GM23338 (cell line): Measurements from ENCODE around the gene ACAD9. TPM values are rescaled to one million over a fixed set of nuclear protein-coding genes. Genes with fewer than 3 reads are reported as not detected.

Experiments
- ATAC-seq: fragments of 200-7000 bp; cut with Tn5 transposase; 3 replicates; pipeline ENCODE4 v1.9.1; 2020
- DNase-seq: peaks from one replicate; pipeline ENCODE4 v3.0.0-alpha.2; 2015; ENCODE audit warnings: low spot score
- H2AFZ ChIP-seq: fragments of 200-600 bp; sonication (generic); 2 replicates; pipeline ENCODE4 v1.8.0; 2016; ENCODE audit warnings: antibody characterized with exemption, mild to moderate bottlenecking, moderate library complexity
- H3F3A ChIP-seq: fragments of 200-600 bp; sonication (generic); replicated peaks from 2 replicates; pipeline ENCODE4 v1.8.0; 2017; ENCODE audit warnings: antibody characterized with exemption, mixed run types, low read depth
- H3K27ac ChIP-seq: fragments of 200-600 bp; sonication (generic); 2 replicates; pipeline ENCODE4 v1.6.1; 2016; ENCODE audit warnings: low read depth
- H3K27me3 ChIP-seq: fragments of 200-600 bp; sonication (generic); 2 replicates; pipeline ENCODE4 v1.8.0; 2016; ENCODE audit warnings: mild to moderate bottlenecking, mixed run types, moderate library complexity; ENCODE audit not compliant: insufficient read depth
- H3K36me3 ChIP-seq: fragments of 200-600 bp; sonication (generic); 2 replicates; pipeline ENCODE4 v1.8.0; 2016; ENCODE audit warnings: mild to moderate bottlenecking; ENCODE audit not compliant: insufficient read depth
- H3K4me1 ChIP-seq: fragments of 200-600 bp; sonication (generic); 2 replicates; pipeline ENCODE4 v1.8.0; 2016; ENCODE audit warnings: mild to moderate bottlenecking, moderate library complexity; ENCODE audit not compliant: insufficient read depth
- H3K4me2 ChIP-seq: fragments of 200-600 bp; sonication (generic); 2 replicates; pipeline ENCODE4 v1.7.1; 2017; ENCODE audit warnings: mixed run types
- H3K4me3 ChIP-seq: fragments of 200-600 bp; sonication (generic); 2 replicates; pipeline ENCODE4 v1.6.1; 2016; ENCODE audit warnings: mixed run types
- H3K79me2 ChIP-seq: fragments of 200-600 bp; sonication (generic); replicated peaks from 2 replicates; pipeline ENCODE4 v1.8.0; 2017; ENCODE audit warnings: mild to moderate bottlenecking; ENCODE audit not compliant: insufficient read depth
- H3K9me2 ChIP-seq: fragments of 200-600 bp; sonication (generic); 2 replicates; pipeline ENCODE4 v1.8.0; 2017; ENCODE audit not compliant: insufficient read depth
- H4K20me1 ChIP-seq: fragments of 200-600 bp; sonication (generic); replicated peaks from 2 replicates; pipeline ENCODE4 v1.8.0; 2017; ENCODE audit warnings: mild to moderate bottlenecking; ENCODE audit not compliant: insufficient read depth
- H3K27ac Mint-ChIP-seq: 2 replicates; pipeline ENCODE4 v1.8.0; 2020; ENCODE audit warnings: inconsistent platforms, mild to moderate bottlenecking, moderate library complexity, mixed read lengths
- H3K27me3 Mint-ChIP-seq: 3 replicates; pipeline ENCODE4 v1.8.0; 2022; ENCODE audit warnings: low read depth, mild to moderate bottlenecking, moderate library complexity, mixed read lengths, inconsistent platforms; ENCODE audit not compliant: insufficient read depth, poor library complexity
- H3K36me3 Mint-ChIP-seq: 3 replicates; pipeline ENCODE4 v1.8.0; 2021; ENCODE audit warnings: low read depth, mild to moderate bottlenecking, inconsistent platforms, moderate library complexity, mixed read lengths
- H3K4me1 Mint-ChIP-seq: 3 replicates; pipeline ENCODE4 v1.8.0; 2020; ENCODE audit warnings: mild to moderate bottlenecking, inconsistent platforms, mixed read lengths
- H3K4me3 Mint-ChIP-seq: 3 replicates; pipeline ENCODE4 v1.8.0; 2021; ENCODE audit warnings: moderate library complexity, mild to moderate bottlenecking, inconsistent platforms, mixed read lengths
- H3K9me3 Mint-ChIP-seq: 3 replicates; pipeline ENCODE4 v1.8.0; 2020; ENCODE audit warnings: moderate library complexity, mild to moderate bottlenecking, inconsistent platforms, mixed read lengths
- CREB1 ChIP-seq: fragments of 250-450 bp; sonication (Bioruptor Pico); IDR thresholded peaks from 2 replicates; pipeline ENCODE4 v1.5.0; 2020; ENCODE audit warnings: low read depth, mild to moderate bottlenecking, moderate library complexity
- CTCF ChIP-seq, 2 experiments: fragments of 200-600 bp in 1 of 2; sonication (generic) in 1 of 2; conservative IDR thresholded peaks; 2 replicates each; pipeline versions ENCODE4 v1.5.1 to v1.6.1; 2016 to 2017; ENCODE audit warnings: antibody characterized with exemption in 2 of 2, low read depth in 2 of 2, mild to moderate bottlenecking in 2 of 2, moderate library complexity in 1 of 2
- ETS1 ChIP-seq: IDR thresholded peaks from 2 replicates; pipeline ENCODE4 v1.6.1; 2016; ENCODE audit warnings: antibody characterized with exemption
- EZH2 ChIP-seq: fragments of 200-600 bp; sonication (generic); IDR thresholded peaks from one replicate; pipeline ENCODE4 v1.8.0; 2017; ENCODE audit warnings: antibody characterized with exemption, mild to moderate bottlenecking, low read depth; ENCODE audit not compliant: unreplicated experiment
- EZH2phosphoT487 ChIP-seq: fragments of 200-600 bp; sonication (generic); IDR thresholded peaks from one replicate; pipeline ENCODE4 v1.8.1; 2018; ENCODE audit warnings: antibody characterized with exemption; ENCODE audit not compliant: unreplicated experiment
- JUNB ChIP-seq: IDR thresholded peaks from one replicate; pipeline ENCODE4 v1.6.1; 2016; ENCODE audit warnings: antibody characterized with exemption; ENCODE audit not compliant: unreplicated experiment
- NANOG ChIP-seq: IDR thresholded peaks from 2 replicates; pipeline ENCODE4 v1.6.1; 2016; ENCODE audit warnings: antibody characterized with exemption, borderline replicate concordance
- POLR2AphosphoS5 ChIP-seq: IDR thresholded peaks from 2 replicates; pipeline ENCODE4 v1.6.1; 2016; ENCODE audit warnings: antibody characterized with exemption, low read depth
- REST ChIP-seq: IDR thresholded peaks from one replicate; pipeline ENCODE4 v1.6.1; 2018; ENCODE audit warnings: antibody characterized with exemption; ENCODE audit not compliant: unreplicated experiment
- STAT1 ChIP-seq: IDR thresholded peaks from one replicate; pipeline ENCODE4 v1.6.1; 2016; ENCODE audit warnings: antibody characterized with exemption; ENCODE audit not compliant: unreplicated experiment
- ZNF114 ChIP-seq: fragments of 250-450 bp; sonication (Bioruptor Pico); IDR thresholded peaks from 2 replicates; pipeline ENCODE4 v1.5.0; 2020; ENCODE audit warnings: mild to moderate bottlenecking, moderate library complexity
- ZNF331 ChIP-seq: fragments of 250-450 bp; sonication (Bioruptor Pico); IDR thresholded peaks from 2 replicates; pipeline ENCODE4 v1.5.0; 2020; ENCODE audit warnings: low read depth, mild to moderate bottlenecking, moderate library complexity
- ZNF462 ChIP-seq: fragments of 250-450 bp; sonication (Bioruptor Pico); IDR thresholded peaks from 2 replicates; pipeline ENCODE4 v1.5.0; 2020; ENCODE audit warnings: mild to moderate bottlenecking, moderate library complexity
- polyA plus RNA-seq: library from polyadenylated mRNA; unstranded; fragments of >200 nt; fragmentation: Nextera tagmentation; extraction: Ambion mirVana; gene quantifications from 2 replicates; pipeline ENCODE4 v1.2.1, GENCODE V29; 2016
- total RNA-seq: library from RNA; depleted of rRNA; stranded (reverse); fragments of >200 nt; shearing (Covaris generic); gene quantifications from 2 replicates; pipeline ENCODE4 v1.2.3, GENCODE V29; 2014

ACAD9 gene
- total and polyA plus RNA-seq, 2 experiments from 2014 or later: 21.2 to 36.4 TPM

GRCh38 chr3:128854475-128854874, 24.9 kb upstream of the ACAD9 start:
- no peak for ATAC-seq
- no peak for TF ChIP-seq EZH2phosphoT487
- no peak for TF ChIP-seq ZNF114 (CRISPR knock-in tag)
- no peak for TF ChIP-seq REST
- TF ChIP-seq ZNF331 (CRISPR knock-in tag): no peak
- no peak for TF ChIP-seq EZH2
- TF ChIP-seq NANOG: no peak
- TF ChIP-seq CTCF (conservative IDR thresholded peaks at IDR 0.05; ENCODE audit: low read depth in 2 of 2): no peak
- TF ChIP-seq ZNF462 (CRISPR knock-in tag): no peak
- no peak for TF ChIP-seq CREB1 (CRISPR knock-in tag)
- no peak for TF ChIP-seq ETS1
- TF ChIP-seq POLR2AphosphoS5: no peak
- no peak for TF ChIP-seq JUNB
- TF ChIP-seq STAT1: no peak
- Mint-ChIP-seq H3K36me3 (peaks cover 39% of the 10 kb centered on the region), H3K27ac (no peak overlapping the region), H3K27me3 (peaks cover 12% of the 10 kb centered on the region), H3K4me3 (no peak overlapping the region), H3K9me3 (peaks cover 75% of the 10 kb centered on the region), H3K4me1 (peaks cover 3% of the 10 kb centered on the region; the same call in 2 of the 3 replicates)
- H3K4me1 ChIP-seq: no peaks in the 10 kb centered on the region
- H3K9me2 ChIP-seq: no peaks in the 10 kb centered on the region
- DNase-seq: no peak
- H3K4me3 ChIP-seq: no peak overlapping the region
- H2AFZ ChIP-seq: no peak overlapping the region
- H3K79me2 ChIP-seq: no peaks in the 10 kb centered on the region
- H4K20me1 ChIP-seq: no peaks in the 10 kb centered on the region
- no peaks in the 10 kb centered on the region for H3F3A ChIP-seq
- H3K27me3 ChIP-seq: no peaks in the 10 kb centered on the region
- no peak overlapping the region for H3K27ac ChIP-seq
- H3K4me2 ChIP-seq: no peak overlapping the region
- H3K36me3 ChIP-seq: no peaks in the 10 kb centered on the region; the same call in none of the 2 replicates
